Astrocyte of the cerebellum (primary cell): ENCODE results near the gene TLL2.
A peak's percentile ranks its signal among the peaks of the same experiment; 100 is the strongest.

Experiments
- DNase-seq: peaks from one replicate; pipeline ENCODE4 v3.0.0-alpha.2; 2011; ENCODE audit warnings: low read depth
- H3K4me3 ChIP-seq: 2 replicates; pipeline ENCODE4 v1.5.1; 2011; ENCODE audit warnings: mild to moderate bottlenecking, low read depth, low read length, moderate library complexity
- in situ Hi-C: cut with HindIII; loops from 2 replicates; pipeline ENCODE4 v1.10.0; 2017; ENCODE audit warnings: low sequenced_read_pairs
- TF ChIP-seq, protein P1 (sequence below): IDR thresholded peaks from 2 replicates; pipeline ENCODE4 v1.5.1; 2012; ENCODE audit warnings: low read length, low read depth, moderate library complexity, mild to moderate bottlenecking; ENCODE audit errors: missing control alignments

Gene TLL2

DNA sequence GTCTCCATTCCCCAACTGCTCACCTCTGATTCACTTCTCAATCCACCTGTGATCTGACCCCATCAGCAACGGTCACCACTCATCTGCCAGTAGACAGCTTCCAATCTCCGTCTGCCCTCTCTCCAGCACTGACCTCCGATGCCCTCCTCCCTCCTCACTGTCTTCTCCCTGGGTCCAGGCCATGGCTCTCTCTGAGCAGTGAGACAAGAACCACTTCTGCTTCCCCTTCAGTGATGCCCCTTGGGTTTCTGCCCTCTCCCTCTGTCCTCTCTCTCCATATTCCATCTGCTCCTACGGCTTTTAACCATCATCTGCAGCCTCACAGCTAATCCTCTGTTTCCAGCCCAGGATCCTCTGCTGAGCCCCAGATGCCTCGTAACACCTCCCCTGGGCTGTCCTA lies 99.4 kb downstream of the TLL2 start:
- TF ChIP-seq, protein P1, sequence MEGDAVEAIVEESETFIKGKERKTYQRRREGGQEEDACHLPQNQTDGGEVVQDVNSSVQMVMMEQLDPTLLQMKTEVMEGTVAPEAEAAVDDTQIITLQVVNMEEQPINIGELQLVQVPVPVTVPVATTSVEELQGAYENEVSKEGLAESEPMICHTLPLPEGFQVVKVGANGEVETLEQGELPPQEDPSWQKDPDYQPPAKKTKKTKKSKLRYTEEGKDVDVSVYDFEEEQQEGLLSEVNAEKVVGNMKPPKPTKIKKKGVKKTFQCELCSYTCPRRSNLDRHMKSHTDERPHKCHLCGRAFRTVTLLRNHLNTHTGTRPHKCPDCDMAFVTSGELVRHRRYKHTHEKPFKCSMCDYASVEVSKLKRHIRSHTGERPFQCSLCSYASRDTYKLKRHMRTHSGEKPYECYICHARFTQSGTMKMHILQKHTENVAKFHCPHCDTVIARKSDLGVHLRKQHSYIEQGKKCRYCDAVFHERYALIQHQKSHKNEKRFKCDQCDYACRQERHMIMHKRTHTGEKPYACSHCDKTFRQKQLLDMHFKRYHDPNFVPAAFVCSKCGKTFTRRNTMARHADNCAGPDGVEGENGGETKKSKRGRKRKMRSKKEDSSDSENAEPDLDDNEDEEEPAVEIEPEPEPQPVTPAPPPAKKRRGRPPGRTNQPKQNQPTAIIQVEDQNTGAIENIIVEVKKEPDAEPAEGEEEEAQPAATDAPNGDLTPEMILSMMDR: no peak
- DNase-seq: no peak
- in situ Hi-C loops: no loop called here
- no peak overlapping the region for H3K4me3 ChIP-seq

DNA sequence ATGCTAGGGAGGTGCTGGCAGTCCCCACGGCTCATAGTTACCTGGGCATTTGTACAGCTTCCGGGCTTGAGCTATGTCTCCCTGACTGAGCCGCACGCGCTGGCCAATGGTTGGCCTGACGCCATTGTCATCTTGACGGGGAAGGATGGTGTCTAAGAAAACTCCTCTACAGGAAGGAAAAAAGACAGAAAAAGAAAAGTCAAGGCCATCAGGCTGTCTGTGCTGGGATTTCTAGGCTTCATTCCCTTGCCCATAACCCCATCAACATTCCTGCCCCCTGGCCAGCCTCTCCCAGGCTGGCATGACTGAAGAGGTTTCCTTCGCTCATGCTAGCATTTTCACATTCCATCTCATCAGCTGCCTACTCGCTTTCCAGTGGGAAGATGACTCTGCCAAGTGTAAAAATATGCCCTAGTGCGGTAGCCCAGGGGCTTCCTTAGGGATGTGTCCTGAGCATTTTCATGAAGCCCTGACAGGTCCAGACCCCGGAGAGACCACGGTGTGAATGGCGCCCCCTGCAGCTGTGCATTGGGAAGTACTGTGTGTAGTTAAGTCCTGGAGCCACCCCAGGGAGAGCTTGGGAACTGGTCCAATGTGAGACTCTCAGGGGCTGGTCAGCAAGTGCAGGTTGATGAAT lies 100.5 kb downstream of the TLL2 start:
- TF ChIP-seq, protein P1: peak; percentile 26
- H3K4me3 ChIP-seq: no peak overlapping the region
- in situ Hi-C loops: no loop called here
- DNase-seq: no peak

DNA sequence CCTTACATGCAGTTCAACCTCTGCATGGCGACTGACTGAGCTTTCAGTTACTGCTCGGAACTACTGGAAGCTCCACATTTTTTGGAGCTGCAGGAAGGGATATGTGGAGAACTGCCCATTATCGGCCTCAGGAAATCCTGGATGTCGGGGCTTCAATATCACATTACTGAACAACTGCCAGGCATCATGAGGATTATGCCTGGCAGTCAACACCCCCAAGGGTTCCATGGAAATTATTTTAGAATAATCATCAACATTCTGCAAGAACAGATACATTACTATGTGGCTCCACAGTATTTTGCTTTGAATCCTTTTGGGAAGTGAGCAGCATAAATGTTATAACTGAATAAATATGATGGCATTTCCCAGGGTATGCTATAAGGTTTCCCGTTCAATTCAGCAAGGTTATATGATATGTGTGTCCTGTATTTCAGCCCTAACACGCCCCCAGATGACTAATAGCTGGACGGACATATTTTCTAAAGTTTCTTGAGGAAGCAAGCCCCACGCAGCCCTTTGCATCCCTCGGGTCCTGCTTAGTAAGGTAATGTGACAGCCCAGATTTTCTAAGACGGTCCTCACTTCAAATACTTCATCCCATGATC lies 101.9 kb downstream of the TLL2 start:
- no peak for DNase-seq
- TF ChIP-seq, protein P1: no peak
- H3K4me3 ChIP-seq: no peak overlapping the region
- in situ Hi-C loops: no loop called here

DNA sequence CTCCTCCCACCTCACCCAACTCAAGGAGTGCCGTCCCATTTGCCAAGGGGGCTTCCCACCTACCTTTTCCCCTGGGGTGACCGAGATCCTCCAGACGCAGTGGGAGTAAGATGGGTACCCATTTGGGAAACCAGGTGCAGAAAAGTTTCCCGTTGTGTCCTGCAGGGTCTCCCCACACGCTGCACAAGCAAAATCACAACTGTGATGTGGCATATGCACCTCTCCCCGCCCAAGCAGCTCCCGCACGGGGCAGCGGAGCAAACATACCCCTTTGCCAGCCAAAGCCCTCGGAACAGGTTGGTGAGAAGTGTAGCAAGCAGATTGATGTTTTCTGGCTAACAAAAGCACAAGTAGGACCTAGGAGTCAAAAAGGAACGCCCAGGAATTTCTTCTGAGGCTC lies 103.4 kb downstream of the TLL2 start:
- H3K4me3 ChIP-seq: no peak overlapping the region
- in situ Hi-C loops: no loop called here
- TF ChIP-seq, protein P1: no peak
- DNase-seq: no peak

GRCh38 chr10:96408201-96408600 lies 105.5 kb downstream of the TLL2 start:
- H3K4me3 ChIP-seq: no peak overlapping the region
- TF ChIP-seq, protein P1: no peak
- DNase-seq: no peak
- in situ Hi-C loops: no loop called here

DNA sequence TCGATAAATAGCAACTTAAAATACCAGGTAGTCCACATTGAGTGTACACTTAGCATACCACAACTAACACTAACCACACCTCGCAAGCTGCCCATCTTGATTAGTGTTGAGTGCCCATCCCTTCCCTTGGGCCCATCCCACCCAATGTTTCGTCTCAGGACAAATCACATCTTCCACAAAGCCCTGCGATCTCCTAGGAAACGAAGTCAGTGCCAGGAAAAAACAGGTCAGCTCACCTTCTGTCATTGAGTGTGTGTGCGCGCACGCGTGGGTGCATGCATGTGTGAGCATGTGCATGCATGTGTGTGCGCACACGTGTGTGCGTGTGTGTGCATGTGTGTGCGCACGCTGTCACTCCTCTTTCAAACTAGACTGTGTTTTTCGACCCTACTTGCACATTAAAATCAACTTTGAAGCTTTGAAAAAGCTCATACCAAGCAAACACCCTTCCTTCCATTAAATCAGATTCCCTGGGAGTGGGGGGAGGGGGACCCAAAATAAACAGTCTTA lies 106.1 kb downstream of the TLL2 start:
- H3K4me3 ChIP-seq: no peak overlapping the region
- TF ChIP-seq, protein P1: no peak
- in situ Hi-C loops: no loop called here
- no peak for DNase-seq
